Heart left ventricle (tissue), 16 donors: Measurements from ENCODE around the gene MYBPC2. TPM values are rescaled to one million over a fixed set of nuclear protein-coding genes. Genes with fewer than 3 reads are reported as not detected.

Experiments
- ATAC-seq, 4 donors: fragments of 200-7000 bp; cut with Tn5 transposase; one replicate each; pipeline ENCODE4 v1.9.1; 2020 to 2022; ENCODE audit warnings: moderate library complexity in 4 of 4, mild to moderate bottlenecking in 3 of 4, moderate number of reproducible peaks in 1 of 4
- DNase-seq, 5 donors: peaks; one replicate each; pipeline ENCODE4 v3.0.0-alpha.2; 2020
- H3K27ac ChIP-seq, 12 donors: fragments of 200-600 bp; sonication (generic) in 4 of 12; one replicate each; pipeline versions ENCODE4 v1.5.0 to v1.8.0; 2016 to 2022; ENCODE audit warnings: mild to moderate bottlenecking in 2 of 12
- H3K27me3 ChIP-seq, 9 donors: fragments of 200-600 bp; sonication (generic) in 2 of 9; one replicate each; pipeline versions ENCODE4 v1.5.1 to v1.8.0; 2016 to 2022; ENCODE audit warnings: mild to moderate bottlenecking in 3 of 9
- H3K36me3 ChIP-seq, 9 donors: fragments of 200-600 bp; sonication (generic) in 2 of 9; one replicate each; pipeline versions ENCODE4 v1.5.0 to v1.8.0; 2018 to 2022; ENCODE audit warnings: mild to moderate bottlenecking in 2 of 9
- H3K4me1 ChIP-seq, 12 donors: fragments of 200-600 bp; sonication (generic) in 4 of 12; one replicate each; pipeline versions ENCODE4 v1.5.0 to v1.8.0; 2016 to 2022; ENCODE audit warnings: mild to moderate bottlenecking in 3 of 12
- H3K4me3 ChIP-seq, 12 donors: fragments of 200-600 bp; sonication (generic) in 4 of 12; one replicate each; pipeline versions ENCODE4 v1.5.0 to v1.8.0; 2017 to 2022; ENCODE audit warnings: mild to moderate bottlenecking in 9 of 12, moderate library complexity in 4 of 12
- H3K9me3 ChIP-seq, 12 donors: fragments of 200-600 bp; sonication (generic) in 4 of 12; one replicate each; pipeline versions ENCODE4 v1.5.0 to v1.8.0; 2016 to 2022; ENCODE audit warnings: mild to moderate bottlenecking in 1 of 12
- POLR2A ChIP-seq, 2 donors: fragments of 450-650 bp; IDR thresholded peaks; one replicate each; pipeline ENCODE4 v1.6.1; 2017; ENCODE audit warnings: antibody characterized with exemption in 2 of 2, mild to moderate bottlenecking in 2 of 2, moderate library complexity in 2 of 2
- WGBS, 4 donors: extraction: QIAGEN DNeasy Blood & Tissue Kit in 2 of 4; methylation state at CpG; one replicate each; pipeline versions ENCODE4 v1.1.5 to v1.1.7; 2013 to 2018; 5-methylcytosine and 5-hydroxymethylcytosine counted together
- intact Hi-C, 10 donors: fragments of 100-400 bp; cut with DNase I; formaldehyde crosslinking; loops; one replicate each; pipeline versions ENCODE4 v1.11.1 to v1.14.2; 2022
- polyA plus RNA-seq, 2 donors: library from polyadenylated mRNA; stranded (reverse); fragments of 200-250 nt; gene quantifications; one replicate each; pipeline ENCODE4 v1.2.3, GENCODE V29; 2013
- total RNA-seq, 9 donors: library from RNA; depleted of rRNA in 2 of 9; stranded (reverse); fragments of >200 nt in 2 of 9; fragmentation: NEBNext Ultra II Directional in 3 of 9; extraction: Animal tissue kit (Norgen Biotek cat#: 25700) in 3 of 9; gene quantifications; one replicate each; pipeline versions ENCODE4 v1.1.0 to v1.2.4, GENCODE V29; 2016 to 2023
- TF ChIP-seq, protein P1 (sequence below), 12 donors: fragments of 200-600 bp; sonication (generic) in 4 of 12; IDR thresholded peaks; one replicate each; pipeline versions ENCODE4 v1.5.0 to v1.8.0; 2018 to 2022; ENCODE audit warnings: antibody characterized with exemption in 12 of 12, mild to moderate bottlenecking in 5 of 12
- donor health status: ischemic (EF 13 %, LVEDD 7.1; RV severe dilation, severe dysfunction).
- donor health status: healthy with polysubstance abuse.
- donor health status: DM: no; HTN: yes; CAD: no.
- donor health status: DM: no; HTN: no; CAD: no.
- donor health status: ischemic (EF 25% LVEDD 6.9; RV normal size, moderate dysfunction).
- donor health status: ischemic (EF 25% LVEDD 5.7; RV mildly dilated, moderate dysfunction).
- donor health status: healthy.
- donor health status: DM: yes; HTN: yes; CAD: no.
- donor health status: ischemic (EF 35%, LVEDD 5.7; RV mildly dilated, moderate dysfunction).
- donor health status: nonischemic (EF 11% LVEDD 7.7; RV severe dilation, severe dysfunction).
- donor health status: DM: yes; HTN: yes; CAD: no.
- donor health status: PGD.
- donor health status: ischemic (EF 29% LVEDD 5.4; RV normal size, mild dysfunction).
- donor health status: nonischemic (EF 23%, LVEDD 6.1; RV moderate dilation, normal function).

MYBPC2 gene
- total and polyA plus RNA-seq, 11 donors = 0.09 to 0.35 (median 0.28) TPM; not detected in 8

DNA sequence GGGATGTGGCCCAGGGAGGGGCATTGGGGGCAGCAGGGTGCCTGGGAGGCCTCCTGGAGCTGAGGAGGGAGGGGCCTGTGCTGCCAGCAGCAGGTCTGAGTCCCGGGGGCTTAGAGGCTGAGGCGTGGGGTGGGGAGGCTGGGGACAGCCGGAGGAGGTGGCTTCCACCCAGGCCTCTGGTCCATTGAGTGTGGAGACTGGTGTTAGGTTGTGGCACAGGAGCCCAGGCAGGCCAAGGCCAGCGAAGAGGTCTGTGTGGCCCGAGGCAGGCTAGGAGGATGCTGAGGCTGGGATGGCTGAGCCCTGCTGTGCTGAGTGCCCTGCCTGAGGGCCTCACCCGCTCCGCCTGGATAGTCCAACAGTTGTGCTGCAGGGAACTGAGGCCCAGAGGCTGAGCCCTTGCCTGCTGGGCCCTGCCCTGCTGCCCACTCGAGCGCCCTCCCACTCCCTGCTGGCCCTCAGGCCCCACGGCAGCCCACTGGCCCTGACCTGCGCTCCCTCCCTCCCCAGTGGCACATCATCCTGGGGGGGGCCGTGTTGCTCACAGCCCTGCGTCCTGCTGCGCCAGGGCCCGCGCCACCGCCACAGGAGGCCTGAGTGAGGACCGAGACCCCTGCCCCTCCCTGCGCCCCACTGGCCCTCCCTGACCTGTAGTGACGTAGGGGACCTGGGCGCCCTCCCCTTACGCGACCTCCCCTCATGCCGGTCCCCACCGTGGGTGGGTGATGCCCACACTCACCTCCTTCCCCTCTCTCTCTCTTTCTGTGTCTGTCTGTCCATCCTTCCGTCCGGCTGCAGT, 48.9 kb downstream of the MYBPC2 start:
- Histone ChIP-seq H3K27ac (no peak overlapping the region), H3K4me3 (no peak overlapping the region), H3K4me1 (peaks cover 7 to 30% (median 14%) of the 10 kb centered on the region in 12 donors), H3K27me3 (no peaks in the 10 kb centered on the region), H3K9me3 (no peaks in the 10 kb centered on the region), H3K36me3 (peaks cover 0 to 61% (median 44%) of the 10 kb centered on the region in 9 donors)
- intact Hi-C loops = no loop called here
- TF ChIP-seq, protein P1, sequence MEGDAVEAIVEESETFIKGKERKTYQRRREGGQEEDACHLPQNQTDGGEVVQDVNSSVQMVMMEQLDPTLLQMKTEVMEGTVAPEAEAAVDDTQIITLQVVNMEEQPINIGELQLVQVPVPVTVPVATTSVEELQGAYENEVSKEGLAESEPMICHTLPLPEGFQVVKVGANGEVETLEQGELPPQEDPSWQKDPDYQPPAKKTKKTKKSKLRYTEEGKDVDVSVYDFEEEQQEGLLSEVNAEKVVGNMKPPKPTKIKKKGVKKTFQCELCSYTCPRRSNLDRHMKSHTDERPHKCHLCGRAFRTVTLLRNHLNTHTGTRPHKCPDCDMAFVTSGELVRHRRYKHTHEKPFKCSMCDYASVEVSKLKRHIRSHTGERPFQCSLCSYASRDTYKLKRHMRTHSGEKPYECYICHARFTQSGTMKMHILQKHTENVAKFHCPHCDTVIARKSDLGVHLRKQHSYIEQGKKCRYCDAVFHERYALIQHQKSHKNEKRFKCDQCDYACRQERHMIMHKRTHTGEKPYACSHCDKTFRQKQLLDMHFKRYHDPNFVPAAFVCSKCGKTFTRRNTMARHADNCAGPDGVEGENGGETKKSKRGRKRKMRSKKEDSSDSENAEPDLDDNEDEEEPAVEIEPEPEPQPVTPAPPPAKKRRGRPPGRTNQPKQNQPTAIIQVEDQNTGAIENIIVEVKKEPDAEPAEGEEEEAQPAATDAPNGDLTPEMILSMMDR (IDR thresholded peaks at IDR 0.05) = no peak
- TF ChIP-seq POLR2A (IDR thresholded peaks at IDR 0.05) = no peak
- 92 to 95% (median 94%) methylated on average over 23 to 27 of the region's 27 CpGs for WGBS, 4 donors
- ATAC-seq = peak in 1 of 4 donors; percentile 9
- DNase-seq = peak in 2 of 5 donors; percentile 22 to 48

GRCh38 chr19:50482271-50482855, 49.7 kb downstream of the MYBPC2 start:
- intact Hi-C loops = no loop called here
- no peak overlapping the region for H3K4me3 ChIP-seq
- H3K27ac ChIP-seq = no peak overlapping the region
- peak in 1 of 5 donors; percentile 40 for DNase-seq
- 64 to 84% (median 78%) methylated on average over 10 to 16 of the region's 16 CpGs for WGBS, 4 donors
- peaks cover 3 to 23% (median 8%) of the 10 kb centered on the region in 12 donors for H3K4me1 ChIP-seq
- peaks cover 0 to 2% (median 0%) of the 10 kb centered on the region in 9 donors for H3K27me3 ChIP-seq
- ATAC-seq = no peak
- H3K9me3 ChIP-seq = no peaks in the 10 kb centered on the region
- peaks cover 0 to 68% (median 44%) of the 10 kb centered on the region in 9 donors for H3K36me3 ChIP-seq
- TF ChIP-seq POLR2A (IDR thresholded peaks at IDR 0.05) = no peak
- TF ChIP-seq, protein P1 (IDR thresholded peaks at IDR 0.05) = no peak

DNA sequence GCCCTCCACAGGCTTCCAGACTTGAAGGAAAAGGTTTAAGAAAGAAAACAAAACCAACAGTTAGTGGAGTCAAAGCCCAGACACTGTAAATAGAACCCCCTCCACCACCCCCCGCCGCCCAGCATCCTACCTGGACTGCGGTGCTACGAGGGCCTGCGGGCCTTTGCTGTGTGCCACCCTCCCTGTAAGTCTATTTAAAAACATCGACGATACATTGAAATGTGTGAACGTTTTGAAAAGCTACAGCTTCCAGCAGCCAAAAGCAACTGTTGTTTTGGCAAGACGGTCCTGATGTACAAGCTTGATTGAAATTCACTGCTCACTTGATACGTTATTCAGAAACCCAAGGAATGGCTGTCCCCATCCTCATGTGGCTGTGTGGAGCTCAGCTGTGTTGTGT, 50.2 kb downstream of the MYBPC2 start:
- Histone ChIP-seq H3K9me3 (no peaks in the 10 kb centered on the region), H3K36me3 (peaks cover 0 to 68% (median 44%) of the 10 kb centered on the region in 9 donors), H3K4me1 (peaks cover 0 to 17% (median 3%) of the 10 kb centered on the region in 12 donors), H3K4me3 (no peak overlapping the region), H3K27me3 (peaks cover 0 to 4% (median 0%) of the 10 kb centered on the region in 9 donors), H3K27ac (no peak overlapping the region)
- ATAC-seq = no peak
- no peak for DNase-seq
- 57 to 66% (median 63%) methylated on average over 10 of the region's 10 CpGs for WGBS, 4 donors
- intact Hi-C loops = no loop called here
- no peak for TF ChIP-seq POLR2A (IDR thresholded peaks at IDR 0.05)
- TF ChIP-seq, protein P1 (IDR thresholded peaks at IDR 0.05) = no peak

DNA sequence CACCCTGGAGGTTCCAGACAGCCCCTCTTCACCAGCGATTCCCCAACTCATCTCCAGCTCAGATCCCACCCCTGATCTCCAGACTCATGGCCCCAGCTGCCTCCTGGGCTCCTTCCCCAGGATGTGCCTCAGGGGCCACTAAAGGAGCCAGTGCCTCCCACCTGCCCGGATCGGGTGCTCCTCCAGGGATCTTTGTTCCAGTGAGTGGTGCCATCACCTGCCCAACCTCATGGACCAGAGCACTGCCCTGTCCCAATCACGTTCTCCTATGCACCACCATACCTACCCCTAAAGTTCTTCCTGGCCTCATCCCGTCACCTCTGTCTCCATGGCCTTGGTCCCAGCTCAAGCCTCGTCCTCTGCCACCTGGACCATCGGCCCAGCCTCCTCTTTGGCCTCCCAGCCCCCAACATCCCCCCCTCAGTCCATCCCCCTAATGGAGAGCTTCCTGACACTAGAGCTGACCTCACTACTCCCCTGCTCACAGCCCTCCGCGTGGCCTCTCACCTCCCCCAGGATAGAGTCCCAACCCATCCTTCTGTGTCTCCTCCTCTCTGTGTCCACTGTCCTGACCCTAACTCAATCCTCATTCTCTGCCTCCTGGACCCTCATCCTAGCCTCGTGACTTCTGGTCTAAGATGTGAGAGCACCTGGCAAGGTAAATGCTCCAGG, 52.7 kb downstream of the MYBPC2 start:
- Histone ChIP-seq H3K4me1 (peaks cover 0 to 11% (median 0%) of the 10 kb centered on the region in 12 donors), H3K27ac (no peak overlapping the region), H3K27me3 (peaks cover 0 to 4% (median 0%) of the 10 kb centered on the region in 9 donors), H3K4me3 (no peak overlapping the region), H3K36me3 (peaks cover 0 to 48% (median 27%) of the 10 kb centered on the region in 9 donors), H3K9me3 (no peaks in the 10 kb centered on the region)
- peak in 1 of 5 donors; percentile 8 for DNase-seq
- ATAC-seq = no peak
- TF ChIP-seq, protein P1 (IDR thresholded peaks at IDR 0.05) = no peak
- no peak for TF ChIP-seq POLR2A (IDR thresholded peaks at IDR 0.05)
- 65 to 74% (median 71%) methylated on average over 9 to 10 of the region's 10 CpGs for WGBS, 4 donors
- intact Hi-C loops = no loop called here
